Limb (tissue), 2 donors: Measurements from ENCODE around the gene ZDHHC18.
A peak's percentile ranks its signal among the peaks of the same experiment; 100 is the strongest.
"Not testable (repeated sequence)": the region's sequence is repeated elsewhere in the genome, so short reads cannot be mapped to it uniquely, and the experiment has no call there.

Source experiments
- DNase-seq, 2 donors: peaks; one replicate each; pipeline ENCODE4 v3.0.0-alpha.2; 2016; ENCODE audit errors: extremely low spot score in 2 of 2

The ZDHHC18 gene

DNA sequence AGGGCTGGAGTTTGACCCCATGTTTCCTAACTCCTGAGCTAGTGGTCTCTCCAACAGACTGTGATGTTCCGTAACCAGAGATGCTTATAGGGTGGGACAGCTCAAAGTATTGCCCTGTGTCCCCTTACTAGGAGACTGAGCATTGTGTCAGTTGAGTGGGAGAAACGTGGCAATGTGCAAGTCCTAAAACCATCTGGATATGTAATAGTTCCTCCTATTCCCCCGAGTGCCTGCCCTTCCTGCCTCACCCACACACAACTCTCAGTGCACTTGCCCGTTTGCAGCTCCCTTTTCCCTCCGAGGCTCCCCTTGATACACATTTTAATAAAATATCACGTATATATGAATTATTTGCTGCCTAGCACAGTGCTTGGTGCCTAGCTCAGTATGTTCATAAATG lies 35.3 kb upstream of the ZDHHC18 start:
- no peak for DNase-seq

DNA sequence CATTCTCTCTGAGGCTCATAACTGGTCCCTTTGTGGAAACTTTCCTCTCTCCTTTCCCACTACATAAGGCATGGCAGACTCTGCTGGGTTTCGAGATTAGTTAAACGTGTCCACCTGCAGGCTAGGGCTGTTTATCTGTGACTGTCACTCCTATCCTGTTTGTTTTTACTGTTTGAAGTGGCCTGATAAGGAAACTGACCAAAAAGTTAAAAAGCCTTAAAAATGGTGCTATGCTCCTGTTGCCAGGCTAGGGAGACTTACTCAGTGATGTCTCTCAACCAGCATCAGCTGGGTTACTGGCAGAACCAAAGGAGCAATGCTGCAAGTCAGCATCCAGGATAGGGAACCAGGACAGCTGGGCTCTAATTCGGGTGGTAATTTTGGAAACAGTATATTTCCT lies 34.9 kb upstream of the ZDHHC18 start:
- no peak for DNase-seq

DNA sequence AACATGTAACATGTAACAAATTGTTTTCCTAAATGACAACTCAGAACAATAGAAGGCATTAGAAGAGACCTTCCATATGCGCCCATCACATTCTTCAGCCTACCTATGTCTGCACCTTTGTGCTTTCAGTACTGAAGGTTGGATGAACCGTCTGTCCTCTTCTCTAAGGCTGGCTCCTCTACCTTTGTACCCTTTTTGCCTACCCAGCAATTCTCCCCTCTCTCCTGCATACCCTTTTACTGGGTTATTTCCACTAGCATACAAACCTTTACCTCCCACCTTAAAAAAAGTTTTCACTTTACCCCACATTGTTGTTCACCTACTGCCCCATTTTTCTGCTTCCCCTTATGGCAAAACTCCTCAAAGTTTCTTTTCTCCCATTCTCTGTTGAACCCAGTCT lies 33.6 kb upstream of the ZDHHC18 start:
- DNase-seq, result no peak

DNA sequence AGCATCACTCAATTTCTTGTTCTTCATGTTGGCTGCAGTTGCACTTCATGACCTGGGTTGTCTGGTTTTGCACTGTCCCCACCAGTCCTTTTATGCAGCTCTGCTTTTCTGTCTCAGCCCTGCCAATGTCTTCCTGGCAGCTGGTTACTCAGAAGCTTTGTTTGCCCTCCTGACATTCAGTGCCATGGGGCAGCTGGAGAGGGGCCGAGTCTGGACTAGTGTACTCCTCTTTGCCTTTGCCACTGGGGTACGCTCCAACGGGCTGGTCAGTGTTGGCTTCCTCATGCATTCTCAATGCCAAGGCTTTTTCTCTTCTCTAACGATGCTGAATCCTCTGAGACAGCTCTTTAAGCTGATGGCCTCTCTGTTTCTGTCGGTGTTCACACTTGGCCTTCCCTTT lies 32.1 kb upstream of the ZDHHC18 start:
- no peak for DNase-seq

DNA sequence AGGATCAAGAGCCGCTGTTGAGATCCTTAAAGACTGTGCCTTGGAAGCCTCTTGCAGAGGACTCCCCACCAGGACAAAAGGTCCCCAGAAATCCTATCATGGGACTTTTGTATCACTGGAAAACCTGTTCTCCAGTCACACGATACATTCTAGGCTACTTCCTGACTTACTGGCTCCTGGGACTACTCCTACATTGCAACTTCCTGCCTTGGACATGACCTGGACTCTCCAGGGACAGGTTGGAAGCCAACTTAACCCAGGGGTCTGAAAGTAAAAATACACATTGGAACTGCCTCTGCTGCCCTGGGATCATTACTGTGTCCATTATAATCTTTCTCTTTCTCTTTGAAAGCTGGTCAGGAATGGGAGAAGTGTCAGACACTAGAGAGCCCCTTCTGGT lies 28.9 kb upstream of the ZDHHC18 start:
- DNase-seq, result no peak

DNA sequence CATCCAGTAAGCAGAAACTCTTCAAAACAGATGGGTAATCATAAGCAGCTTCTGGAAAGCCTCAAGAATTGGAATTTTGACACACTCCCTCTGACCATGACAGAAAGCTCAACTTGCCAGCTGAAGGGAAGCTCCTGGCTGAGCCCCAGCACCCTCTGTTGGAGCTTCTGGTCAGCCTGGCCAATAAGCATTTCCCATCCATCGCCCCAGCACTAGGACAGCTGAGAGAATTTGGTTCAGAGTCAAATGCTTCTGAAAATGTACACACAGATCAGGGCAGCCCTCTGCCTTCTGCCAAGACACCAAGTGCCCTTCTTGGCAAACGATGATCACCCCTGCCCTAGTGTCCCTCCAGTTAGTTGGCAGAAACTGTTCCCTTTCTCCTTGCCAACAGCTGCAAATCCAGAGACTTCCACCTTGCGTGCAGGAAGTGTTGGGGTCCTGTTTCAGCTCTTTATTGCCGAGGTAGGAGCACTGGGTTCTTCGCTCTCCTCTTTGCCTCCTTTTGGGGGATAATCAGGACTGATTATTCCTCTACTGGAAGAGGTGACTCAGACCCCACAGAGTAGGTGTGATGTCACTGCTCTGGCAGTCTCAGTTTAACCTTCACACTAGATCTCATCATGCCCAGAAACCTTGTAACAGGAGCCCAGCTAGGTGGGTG lies 26.9 kb upstream of the ZDHHC18 start:
- peak; percentile 50 to 81 for DNase-seq

DNA sequence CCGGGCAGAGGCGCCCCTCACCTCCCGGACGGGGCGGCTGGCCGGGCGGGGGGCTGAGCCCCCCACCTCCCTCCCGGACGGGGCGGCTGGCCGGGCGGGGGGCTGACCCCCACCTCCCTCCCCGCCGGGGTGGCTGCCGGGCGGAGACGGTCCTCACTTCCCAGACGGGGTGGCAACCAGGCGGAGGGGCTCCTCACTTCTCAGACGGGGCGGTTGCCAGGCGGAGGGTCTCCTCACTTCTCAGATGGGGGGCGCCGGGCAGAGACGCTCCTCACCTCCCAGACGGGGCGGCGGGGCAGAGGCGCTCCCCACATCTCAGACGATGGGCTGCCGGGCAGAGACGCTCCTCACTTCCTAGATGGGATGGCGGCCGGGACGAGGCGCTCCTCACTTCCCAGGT lies 22.6 kb upstream of the ZDHHC18 start:
- DNase-seq, result not testable (repeated sequence)

DNA sequence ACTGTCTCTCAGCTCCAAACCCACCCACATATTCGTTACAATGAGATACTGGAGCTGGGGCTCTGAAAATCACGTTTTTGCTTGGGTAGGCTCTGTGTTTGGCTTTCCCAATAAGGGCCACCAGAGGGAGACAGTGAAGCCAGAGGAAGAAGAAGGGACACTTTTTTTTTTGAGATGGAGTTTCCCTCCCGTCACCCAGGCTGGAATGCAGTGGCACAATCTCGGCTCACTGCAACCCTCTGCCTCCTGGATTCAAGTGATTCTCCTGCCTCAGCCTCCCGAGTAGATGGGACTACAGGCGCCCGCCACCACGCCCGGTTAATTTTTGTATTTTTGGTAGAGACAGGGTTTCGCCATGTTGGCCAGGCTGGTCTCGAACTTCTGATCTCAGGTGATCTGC lies 16.4 kb upstream of the ZDHHC18 start:
- peak; percentile 56 to 65 for DNase-seq

DNA sequence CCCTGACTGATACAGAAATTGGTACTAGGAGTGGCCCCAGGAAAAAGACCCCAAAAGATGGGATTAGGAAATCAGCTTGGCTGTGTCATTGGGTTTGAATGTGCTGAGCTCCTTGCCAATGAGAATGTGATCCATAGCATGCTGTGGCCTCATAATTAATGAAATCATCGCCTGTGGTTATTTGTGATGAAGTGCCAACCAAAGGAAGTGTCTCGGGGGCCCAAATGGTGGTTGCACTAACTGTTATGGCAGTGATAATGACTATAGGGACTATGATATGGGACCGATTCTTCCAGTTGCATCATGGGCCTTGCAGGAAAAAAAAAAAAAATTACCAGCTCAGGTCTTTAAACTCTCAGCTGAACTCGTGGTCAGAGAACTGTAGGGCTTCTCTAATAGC lies 15.4 kb upstream of the ZDHHC18 start:
- DNase-seq, result no peak

DNA sequence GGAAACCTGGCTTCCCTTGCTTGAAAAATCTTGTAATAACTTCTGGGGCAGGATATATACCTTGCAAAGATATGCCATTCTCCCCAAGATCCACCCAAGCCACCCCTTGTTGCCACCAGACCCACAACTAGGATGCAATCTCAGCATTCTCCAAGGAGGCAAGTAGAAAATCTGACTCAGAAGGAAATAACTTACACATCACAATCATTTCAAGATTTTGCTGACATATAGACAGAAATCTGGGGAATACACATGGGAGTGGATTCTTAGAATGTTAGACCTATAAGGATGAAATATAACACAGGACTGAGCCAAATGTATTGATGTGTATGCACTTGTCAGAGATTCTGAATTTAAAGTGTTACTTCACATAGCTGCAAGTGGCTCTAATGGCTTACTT lies 14.8 kb upstream of the ZDHHC18 start:
- no peak for DNase-seq

DNA sequence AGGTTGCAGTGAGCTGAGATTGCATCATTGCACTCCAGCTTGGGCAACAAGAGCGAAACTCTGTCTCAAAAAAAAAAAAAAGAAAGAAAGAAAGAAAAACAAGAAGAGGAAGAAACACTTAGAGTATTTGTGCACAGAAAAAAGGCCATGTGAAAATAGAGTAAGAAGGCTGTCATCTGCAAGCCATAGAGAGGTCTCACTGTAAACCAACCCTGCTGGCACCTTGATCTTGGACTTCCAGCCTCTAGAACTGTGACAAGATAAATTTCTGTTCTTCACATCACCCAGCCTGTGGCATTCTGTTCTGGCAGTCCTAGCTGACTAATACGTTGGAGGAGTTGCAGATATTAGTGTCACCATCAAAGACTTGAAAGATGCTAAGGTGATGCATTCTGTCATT lies 12.1 kb upstream of the ZDHHC18 start:
- DNase-seq, result no peak

DNA sequence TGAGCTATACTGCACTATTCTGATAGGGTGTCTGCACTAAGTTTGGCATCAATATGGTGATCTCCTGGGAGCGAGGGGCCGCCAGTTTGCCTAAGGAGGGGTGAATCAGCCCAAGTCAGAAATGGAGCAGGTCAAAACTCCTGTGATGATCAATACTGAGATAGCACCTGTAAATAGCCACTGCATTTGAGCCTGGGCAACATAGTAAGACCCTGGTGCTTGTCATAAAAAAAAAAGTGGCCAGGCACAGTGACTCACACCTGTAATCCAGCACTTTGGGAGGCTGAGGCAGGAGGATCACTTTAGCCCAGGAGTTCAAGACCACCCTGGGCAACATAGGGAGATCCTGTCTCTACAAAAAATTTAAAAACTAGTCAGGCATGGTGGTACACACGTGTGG lies 11.6 kb upstream of the ZDHHC18 start:
- no peak for DNase-seq

DNA sequence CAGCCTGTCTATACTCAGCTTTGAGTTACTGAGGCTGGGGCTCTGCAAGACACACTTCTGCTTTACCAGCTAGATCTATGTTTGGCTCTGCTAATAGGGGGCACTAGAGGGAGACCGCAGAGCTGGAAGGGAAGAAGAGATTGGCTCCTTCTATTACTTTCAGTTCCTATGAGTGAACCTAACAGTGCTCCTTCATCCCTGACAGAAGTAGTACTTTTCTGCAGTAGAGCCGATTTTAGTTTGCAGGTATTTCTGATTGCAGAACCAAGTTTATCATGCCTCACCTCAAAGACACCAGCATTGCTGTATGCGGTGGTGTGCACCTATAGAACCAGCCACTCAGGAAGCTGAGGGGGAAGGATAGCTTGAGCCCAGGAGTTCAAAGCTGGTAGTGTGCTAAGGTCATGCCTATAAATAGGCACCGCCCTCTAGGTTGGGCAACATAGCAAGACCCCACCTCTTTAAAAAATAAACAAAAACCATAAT lies 5.7 kb upstream of the ZDHHC18 start:
- DNase-seq, result no peak

DNA sequence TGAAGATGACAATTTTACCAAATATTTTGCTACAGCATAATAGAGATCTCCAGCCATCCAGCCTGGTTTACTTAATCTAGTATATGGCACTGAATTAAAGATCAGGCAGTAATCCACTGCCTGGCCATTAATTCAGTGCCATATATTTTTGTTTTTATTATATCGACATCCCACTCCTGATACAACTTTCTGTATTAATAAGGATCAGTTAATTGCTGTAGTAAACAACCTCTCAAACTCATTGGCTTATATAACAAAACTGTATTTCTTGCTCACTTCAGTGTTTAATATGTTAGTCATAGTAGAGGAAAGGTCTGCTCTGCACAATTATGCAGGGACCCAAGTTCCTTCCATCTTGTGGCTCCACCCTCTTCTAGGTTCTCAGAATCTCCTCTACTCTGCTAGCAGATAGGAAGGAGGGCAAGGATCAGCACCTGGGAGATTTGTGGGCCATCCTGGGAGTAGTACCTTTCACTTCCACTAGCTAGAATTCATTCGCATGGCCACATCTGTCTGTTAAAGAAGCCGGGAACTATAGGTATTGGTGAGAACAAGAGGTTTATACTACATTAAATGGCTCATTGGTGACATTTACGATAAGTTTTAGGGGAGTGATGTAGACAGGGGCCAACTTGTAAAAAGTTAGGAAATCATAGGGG lies 3.6 kb upstream of the ZDHHC18 start:
- DNase-seq, result no peak

DNA sequence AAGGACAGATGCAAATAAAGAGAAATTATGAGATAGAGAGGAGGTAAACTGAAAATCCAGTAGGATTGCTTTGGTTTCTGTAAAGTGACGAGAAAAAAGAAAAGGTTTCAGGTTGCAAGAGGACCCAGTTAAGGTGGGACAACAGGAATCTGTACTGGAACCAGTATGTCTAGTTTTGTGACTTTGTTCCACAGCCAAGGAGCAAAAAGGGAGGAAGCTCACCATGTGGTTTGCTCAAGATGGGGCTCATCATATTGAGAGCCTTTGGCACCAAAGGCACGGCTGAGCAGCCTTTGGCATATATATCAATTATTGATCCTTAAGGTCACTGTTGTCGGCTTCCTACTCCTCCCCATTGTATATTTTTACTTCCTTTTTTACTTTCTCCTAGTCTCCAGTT lies 1.8 kb upstream of the ZDHHC18 start:
- DNase-seq, result no peak

DNA sequence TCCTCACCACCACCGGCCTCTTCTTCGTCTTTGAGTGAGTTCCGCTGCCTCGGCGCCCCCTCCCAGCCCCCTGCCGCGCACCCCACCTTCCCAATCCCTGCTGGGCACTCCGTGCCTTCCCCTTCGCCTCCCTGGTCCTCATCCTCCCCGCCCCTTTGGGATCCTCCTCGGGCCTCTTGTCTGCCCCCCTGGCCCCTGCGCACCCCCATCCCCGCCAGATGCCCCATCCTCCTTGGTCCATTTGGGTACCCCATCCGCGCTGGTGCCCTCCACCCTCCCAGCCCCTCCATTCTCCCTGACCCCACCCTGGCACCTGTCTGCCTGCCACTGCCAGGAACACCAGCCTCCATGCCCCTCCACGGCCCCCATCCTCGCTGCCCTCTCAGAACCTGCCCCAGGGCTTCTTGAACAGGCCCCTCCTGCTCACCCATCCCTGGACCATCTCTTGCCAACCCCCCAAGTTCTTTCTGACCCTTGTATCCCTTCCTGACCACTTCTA lies 667 bp downstream of the ZDHHC18 start:
- peak in 1 of 2 donors; percentile 41 for DNase-seq

DNA sequence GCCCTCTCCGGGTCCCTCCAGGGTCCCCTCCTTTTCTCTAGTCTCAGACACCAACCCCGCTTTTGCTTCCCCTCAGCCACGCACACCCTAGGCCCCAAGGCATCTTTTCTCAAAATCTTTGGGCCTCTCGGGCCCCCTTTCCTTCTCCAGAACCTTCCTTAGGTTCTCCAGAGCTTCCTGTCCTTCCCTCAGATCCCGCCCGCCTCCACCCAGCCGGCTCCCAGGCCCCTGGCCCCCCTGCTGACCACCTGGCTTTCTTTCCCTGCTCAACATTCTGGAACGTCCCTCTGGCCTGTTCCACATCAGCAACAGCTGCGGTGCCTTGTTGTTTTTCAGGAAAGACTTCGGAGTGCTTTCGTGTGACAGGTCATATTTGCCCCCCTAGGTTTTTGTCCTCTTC lies 1.2 kb downstream of the ZDHHC18 start:
- peak in 1 of 2 donors; percentile 49 for DNase-seq

DNA sequence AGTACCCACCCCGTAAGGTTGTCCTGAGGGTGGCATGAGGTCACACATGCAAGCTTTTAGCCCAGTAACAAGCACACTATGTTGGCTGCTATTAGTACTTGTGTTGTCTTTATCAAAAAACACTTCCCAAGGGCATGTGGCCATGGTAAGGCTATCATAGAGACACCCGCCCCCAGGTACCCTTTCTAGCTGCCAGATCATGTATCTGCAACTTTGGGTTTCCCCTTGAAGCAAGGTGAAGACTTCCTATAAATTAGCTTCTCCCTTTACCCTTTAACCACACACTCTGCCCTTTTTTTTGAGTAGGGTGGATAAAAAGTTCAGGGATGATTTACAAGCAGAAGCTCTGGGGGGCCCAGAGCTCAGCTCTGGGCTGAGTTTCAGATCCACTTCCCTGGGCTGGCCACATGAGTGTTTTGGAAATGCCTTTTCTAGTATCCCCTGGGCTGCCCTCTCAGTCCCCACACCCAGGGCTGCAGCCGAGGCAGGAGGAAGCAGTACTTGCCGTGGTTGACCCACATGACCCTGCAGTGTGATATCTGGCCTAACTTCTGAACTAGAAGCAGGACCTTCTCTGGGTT lies 2.0 kb downstream of the ZDHHC18 start:
- no peak for DNase-seq

DNA sequence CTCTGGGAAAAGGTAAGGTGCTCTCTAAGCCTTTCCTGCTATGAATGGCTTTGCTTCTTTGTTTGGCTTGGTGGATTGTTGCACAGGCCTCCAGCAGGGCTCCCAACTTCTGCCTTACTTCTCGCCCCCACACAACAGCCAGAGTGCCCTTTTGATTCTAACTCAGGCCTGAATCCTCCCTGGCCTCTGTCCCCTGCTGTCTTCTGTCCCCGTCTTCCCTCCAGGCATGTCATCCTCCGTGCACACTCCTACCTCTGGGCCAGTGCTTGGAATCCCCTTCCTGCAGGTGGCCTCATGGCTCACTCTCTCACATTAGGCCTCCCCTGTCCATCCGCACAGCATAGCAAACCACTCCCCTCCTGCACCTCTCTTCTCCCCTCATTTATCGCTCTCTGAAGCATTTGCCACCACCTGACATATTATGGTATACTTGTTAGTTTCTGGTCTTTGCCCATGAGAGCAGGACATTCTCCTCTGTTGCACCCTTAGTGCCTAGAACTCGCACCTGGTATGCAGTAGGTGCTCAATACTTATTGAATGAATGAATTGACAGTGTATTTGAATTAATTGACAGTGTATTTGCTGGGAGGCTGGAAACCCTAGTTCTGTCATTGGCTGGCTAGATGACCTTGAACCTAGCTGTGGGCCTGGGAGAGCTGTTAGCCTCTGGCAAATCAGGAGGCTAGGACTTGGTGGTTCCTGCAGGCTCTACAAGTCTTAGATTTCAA lies 2.9 kb downstream of the ZDHHC18 start:
- no peak for DNase-seq

DNA sequence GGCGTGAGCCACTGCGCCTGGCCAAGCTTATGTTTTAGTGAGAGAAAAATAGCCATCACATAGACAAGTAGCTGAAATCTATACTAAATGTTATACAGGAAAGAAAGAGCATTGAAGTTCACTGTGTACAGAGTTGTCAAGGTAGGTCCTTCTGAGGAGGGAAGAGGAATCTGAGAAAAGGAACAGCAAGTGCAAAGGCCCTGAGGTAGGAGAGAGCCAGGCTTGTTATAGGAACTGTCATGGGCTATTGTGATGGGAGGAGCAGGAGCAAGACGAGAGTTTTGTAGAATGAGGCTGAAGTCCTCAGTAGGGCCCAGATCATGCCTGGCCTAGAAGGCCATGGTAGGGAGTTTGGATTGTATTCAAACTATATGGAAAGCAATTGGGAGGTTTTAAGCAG lies 4.6 kb downstream of the ZDHHC18 start:
- DNase-seq, result no peak

DNA sequence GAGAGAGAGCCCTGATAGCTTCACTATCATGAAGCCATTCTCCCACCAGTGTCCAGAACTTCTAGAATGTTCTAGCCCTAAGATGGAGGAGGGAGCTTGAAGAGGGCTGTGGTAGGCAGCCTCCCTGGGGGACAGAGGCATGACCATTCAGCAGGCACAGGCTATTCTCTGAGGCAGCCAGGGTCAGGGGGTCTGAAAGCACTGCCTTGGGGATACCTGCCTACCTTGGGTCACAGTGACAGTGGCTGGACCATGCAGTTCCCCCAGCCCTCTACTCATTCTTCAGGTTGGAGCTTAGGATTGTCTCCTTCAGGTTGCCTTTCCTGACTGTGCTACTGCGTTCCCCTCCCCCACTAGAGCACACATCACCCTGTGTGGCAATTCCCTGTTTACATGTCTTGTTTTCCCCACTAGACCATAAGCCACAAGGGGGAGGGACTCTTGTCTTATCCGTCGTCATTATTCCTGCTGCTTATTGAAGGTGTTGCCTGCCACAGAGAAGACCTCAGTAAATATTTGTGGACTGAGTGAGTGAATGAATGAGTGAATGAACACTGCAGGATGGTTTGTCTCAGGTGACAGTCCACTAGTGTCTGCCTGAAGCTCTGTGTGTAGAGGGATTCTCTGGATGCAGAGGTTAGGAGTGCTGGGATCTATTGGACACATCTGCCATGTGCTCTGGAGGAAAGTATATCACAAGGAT lies 5.2 kb downstream of the ZDHHC18 start:
- DNase-seq, result no peak
